Stimulated activated naive CD8-positive, alpha-beta T cell treated with anti-CD3 and anti-CD28 coated beads, Interleukin-15, Interleukin-2, amounts not matched to agents 100 U/mL and 50 U/mL, for 24 hours (primary cell): ENCODE data around the gene ISX.

Experiments
- ATAC-seq: fragments of 150-1000 bp; cut with Tn5 transposase; one replicate; pipeline ENCODE4 v1.10.0; 2021
- DNase-seq: peaks from one replicate; pipeline ENCODE4 v3.0.0; 2021

Gene ISX

DNA sequence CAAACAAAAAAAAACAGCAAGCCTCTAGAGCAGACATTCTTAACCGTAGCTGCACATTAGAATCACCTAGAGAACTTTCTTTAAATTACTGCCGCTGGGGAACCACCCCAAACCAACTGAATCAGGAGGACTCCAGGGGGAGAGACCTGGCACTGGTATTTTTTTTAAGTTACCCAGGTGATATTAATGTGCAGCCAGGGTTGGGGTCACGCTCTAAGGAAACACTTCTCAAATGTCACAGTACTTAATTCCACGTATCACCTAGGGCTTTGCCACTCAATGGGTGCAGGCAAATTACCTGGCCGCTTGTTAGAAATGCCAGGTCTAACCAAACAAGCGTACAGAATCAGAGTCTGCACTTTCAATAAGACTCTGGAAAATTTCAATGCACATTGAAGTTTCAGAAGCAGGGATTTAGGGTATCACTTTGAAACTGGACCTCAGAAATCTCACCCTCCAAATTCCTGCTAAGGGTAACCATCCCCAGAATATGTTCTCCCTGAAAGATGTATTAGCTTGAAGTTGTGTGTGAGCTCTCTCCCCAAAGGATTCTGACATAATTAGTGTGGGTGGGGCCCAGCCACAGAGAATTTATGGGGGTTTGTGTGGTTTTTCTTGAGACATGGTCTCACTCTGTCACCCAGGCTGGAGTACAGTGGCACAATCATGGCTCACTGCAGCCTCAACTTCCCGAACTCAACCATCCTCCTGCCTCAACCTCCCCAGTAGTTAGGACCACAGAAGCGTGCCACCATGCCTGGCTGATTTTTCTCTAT, 12.7 kb upstream of the ISX start:
- ATAC-seq: no peak

DNA sequence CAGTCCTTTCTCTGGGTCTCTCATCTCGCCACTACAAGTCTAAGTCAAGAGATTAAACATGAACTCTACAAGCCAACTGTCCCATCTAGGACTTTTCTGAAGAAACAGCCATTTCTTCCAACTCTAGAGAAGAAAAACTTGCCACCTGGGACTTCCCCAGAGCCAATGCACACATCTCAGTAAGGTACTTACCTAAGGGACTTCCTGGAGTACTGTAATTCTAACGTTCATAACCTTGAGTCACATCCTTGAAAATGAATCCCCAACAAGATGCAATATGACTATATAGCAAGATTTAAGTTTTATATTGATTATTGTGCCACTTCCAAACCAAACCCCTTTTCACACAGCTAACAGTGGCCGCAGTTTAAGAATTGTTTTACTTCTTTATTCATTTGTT, 11.9 kb upstream of the ISX start:
- DNase-seq (no peak), ATAC-seq (no peak)

More for the DNA sequence above, 12.7 kb upstream of the ISX start:
- DNase-seq: no peak

DNA sequence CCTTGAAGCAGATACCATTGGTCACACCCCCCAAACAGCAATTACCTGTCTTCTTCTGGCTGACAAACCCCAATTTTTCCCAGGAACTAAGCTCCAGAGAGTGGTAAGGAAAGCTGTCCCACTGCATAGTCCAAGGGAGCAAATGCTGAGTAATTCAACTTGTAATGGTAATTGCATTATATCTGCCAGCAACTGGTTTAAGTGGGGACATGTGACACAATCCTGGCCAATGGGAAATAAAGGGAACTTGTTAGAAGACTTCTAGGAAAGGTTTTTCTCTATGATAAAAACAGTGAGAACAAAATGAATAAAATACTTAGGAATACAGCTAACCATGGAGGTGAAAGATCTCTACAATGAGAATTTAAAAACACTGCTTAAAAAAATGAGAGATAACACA, 9.5 kb upstream of the ISX start:
- no peak for ATAC-seq
- no peak for DNase-seq

DNA sequence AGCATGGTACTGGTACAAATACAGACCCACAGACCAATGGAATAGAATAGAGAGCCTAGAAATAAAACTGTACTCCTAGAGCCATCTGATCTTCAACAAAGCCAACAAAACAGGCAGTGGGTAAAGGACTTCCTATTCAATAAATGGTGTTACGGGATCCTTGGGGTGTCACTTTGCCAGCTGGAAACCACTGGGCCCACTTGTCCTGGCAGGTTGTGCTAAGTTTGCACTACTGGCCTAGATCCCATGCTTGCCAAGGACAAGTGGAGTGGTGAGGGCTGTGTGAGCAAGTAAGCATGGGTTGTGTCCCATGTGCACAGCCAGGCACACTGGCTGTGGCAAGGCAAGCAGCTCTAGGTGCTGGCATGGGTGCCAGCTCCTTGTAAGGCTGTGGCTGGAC, 8.8 kb upstream of the ISX start:
- ATAC-seq (no peak), DNase-seq (no peak)

DNA sequence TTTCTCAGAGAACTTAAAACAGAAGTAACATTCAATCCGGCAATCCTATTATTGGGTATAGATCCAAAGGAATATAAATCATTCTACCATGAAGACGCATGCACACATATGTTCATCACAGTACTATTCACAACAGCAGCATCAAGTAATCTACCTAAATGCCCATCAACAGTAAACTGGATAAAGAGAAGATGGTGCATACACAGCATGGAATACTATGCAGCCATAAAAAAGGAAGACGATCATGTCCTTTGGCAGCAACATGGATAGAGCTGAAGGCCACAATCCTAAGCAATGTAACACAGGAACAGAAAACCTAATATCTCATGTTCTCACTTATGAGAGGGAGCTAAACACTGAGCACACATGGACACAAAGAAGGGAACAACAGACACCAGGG, 6.3 kb upstream of the ISX start:
- ATAC-seq (no peak), DNase-seq (no peak)

DNA sequence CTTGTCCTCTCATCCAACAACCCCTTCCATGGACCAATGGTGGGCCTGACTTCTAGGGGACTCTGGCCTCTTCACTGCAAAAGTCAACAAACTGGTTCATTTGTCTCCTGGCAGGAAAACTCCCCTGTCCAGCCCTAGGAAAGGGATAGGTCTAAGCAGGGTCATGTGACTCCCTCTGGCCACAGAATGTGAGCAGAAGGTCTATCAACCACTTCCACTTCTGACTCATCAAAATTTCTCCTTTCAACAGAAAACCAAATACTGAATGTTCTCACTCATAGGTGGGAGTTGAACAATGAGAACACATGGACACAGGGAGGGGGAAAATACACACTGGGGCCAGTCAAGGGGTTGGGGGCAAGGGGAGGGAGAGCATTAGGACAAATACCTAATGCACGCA, 1.3 kb upstream of the ISX start:
- no peak for DNase-seq
- ATAC-seq: no peak

DNA sequence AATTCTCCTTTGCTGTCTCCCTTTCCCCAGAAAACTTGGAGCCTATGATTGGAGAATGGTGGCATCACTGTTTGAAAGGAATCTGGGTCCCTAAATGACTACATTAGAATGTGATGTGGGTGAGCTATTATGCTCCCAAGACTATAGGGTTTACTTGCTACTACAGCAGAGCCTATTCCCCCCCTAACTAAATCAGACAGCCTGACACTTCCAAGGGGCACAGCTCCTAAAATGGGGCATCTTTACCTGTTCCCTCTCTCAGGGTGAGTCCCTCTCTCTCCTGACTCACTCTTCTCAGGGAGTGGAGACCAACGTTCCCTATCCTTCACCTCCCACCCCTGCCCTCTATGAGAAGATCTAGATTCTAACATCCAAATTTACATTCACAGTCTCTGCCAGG, 775 bp upstream of the ISX start:
- ATAC-seq (no peak), DNase-seq (no peak)

DNA sequence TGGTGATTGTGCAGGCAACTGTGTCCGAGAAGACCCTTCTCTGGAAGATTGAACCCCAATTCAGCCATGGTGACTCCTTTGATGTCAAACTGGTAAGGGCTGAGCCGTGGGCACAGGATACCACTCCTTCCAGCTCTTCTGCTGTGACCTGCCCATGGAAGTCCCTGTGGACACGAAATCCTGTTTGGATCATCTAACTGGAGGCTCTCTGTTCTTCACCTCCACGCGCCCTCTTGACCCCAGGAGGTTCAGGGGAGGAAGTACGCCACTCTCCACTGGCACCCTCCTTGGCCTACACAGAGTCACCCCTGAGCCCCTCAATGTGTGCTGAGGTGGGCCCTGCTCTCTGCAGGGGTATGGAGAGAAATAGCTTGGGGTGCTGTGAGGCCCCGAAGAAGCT, 810 bp downstream of the ISX start:
- no peak for ATAC-seq

DNA sequence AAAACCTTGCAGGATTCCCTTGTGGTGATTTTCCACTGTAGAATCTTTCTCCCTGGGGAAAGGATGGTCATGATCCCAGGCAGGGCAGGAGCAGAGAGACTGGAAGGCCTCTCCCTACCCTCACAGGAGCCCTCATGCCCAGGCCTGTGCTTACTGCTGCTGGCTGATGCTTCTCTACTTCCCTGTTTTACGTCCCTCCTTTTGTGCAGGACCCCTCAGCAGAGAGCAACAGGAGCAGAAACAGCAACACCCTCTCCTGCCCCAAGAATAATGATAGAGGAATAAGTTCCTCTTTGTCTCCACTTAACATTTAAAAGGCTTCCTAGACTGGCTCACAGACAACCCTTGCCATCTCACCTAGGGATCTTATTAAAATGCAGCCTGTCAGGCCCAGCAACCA, 3.6 kb downstream of the ISX start:
- DNase-seq: no peak
- no peak for ATAC-seq

More for the DNA sequence above, 810 bp downstream of the ISX start:
- no peak for DNase-seq

DNA sequence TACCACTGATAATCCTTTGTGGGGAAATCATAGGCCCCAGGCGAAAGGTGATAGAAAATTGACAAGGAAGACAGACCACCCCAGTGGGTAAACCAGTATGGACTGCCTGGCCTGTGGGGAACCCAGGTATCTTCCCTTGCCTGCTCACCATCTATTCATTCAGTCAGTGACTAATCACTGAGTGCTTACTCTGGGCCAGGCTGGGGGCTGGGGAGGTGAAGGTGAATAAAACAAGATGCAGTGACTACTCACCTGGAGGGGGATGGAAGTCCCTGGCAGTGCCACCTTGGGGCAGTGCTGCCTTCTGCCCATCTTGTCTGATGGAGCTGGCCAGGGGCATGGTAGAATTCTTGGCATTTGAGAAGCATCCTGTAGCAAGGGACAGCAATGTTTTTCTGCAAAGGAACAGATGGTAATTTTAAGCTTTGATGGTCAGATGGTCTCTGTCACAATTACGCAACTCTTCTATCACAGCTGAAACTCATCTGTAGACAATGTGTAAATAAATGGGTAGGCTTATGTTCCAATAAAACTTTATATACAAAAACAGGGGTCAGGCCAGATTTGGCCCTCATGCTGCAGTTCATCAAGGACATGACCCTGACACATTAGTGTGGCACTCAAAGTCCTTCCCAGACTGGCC, 4.6 kb downstream of the ISX start:
- ATAC-seq: no peak
- no peak for DNase-seq

DNA sequence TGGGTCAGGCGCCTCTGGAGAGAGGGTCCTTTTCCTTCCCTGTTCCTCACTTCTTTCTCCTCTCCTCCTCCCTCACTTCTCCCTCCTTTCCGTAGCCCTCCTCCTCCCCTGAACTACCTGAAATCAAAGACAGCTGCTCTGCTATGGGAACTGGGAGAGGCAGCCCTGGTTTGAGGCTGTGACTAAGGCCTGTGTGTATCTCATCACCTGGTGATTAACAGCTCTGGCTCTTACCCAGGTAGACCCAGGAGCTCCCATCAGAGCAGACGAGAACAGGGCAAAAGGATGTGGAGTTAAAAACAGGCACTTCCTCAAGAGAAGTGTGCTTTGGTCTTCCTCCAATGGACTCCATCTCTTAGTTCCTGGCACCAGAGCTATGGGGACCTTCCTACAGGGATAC, 5.8 kb downstream of the ISX start:
- DNase-seq (no peak), ATAC-seq (no peak)

DNA sequence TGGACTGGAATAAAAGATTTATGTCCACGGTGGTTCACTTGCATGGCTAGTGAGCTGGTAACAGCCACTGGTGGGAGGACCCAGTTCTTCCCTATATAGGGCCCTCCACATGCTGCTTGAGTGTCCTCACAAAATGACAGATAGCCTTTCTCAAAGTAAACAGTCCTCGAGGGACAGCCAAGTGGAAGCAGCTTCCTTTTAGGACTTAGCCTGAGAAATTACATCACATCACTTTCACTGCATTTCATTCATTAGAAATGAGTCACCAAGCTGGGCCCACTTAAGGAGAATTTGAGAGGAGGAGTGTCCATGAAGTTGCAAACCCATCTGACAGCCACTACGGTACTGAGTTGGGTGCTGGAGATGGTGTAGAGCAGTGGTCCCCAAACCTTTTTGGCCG, 7.0 kb downstream of the ISX start:
- DNase-seq (no peak), ATAC-seq (no peak)

DNA sequence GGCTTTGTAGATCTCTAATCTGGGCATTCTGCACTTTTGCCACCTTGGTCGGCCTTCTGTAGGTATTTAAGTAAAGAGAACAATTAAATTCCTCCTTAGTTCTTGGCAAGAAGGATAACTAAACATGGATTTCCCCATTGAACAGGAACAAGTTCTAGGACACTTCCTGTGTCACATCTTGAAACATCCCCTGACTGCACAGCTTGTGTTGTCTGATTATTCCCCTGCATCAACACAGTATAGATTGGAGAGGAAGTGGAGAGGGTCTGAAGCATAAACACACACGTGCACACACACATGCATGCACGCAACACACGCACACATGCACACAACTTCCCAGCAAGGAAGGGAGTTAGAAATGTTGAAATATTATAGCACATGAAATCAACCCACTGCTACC, 8.6 kb downstream of the ISX start:
- ATAC-seq (no peak), DNase-seq (no peak)

DNA sequence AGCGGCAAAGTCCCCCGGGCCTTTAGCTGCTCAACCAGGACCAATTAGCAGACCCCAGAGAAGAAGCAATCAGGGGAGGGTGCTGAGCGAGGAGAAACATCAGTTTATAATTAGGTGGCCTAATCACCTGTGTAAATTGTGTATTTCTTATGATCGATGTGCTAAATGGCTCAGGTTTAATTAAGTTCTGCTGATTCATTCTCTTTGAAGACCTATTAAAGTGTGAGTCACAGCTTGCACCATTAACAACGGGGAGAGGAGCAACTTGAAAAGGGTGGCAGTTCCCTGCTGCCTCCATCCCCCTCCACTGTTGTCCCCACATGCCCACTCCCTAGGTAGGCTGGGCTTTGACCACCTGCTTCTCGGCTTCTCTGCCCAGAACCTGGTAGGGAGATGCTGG, 10.7 kb downstream of the ISX start:
- DNase-seq (no peak), ATAC-seq (no peak)

DNA sequence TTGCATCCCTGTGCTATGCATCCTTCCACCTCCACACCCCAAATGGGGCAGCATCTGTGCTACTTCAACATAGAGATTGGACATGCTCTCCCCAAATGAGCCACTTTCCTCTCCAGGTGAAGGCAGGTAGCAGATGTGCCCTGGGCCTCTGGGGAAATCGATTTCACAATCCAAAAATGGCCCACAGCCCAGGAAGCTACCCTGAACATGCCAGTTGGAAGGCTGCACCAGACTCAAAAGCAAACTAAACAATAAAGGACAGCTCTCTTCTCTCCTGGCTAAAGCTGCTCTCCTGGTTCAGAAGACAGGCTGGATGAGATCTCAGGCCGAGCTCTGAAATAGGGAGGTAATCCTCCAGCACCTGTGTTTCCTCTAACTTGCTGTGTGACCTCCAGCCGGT, 19.7 kb downstream of the ISX start:
- DNase-seq (no peak), ATAC-seq (no peak)

DNA sequence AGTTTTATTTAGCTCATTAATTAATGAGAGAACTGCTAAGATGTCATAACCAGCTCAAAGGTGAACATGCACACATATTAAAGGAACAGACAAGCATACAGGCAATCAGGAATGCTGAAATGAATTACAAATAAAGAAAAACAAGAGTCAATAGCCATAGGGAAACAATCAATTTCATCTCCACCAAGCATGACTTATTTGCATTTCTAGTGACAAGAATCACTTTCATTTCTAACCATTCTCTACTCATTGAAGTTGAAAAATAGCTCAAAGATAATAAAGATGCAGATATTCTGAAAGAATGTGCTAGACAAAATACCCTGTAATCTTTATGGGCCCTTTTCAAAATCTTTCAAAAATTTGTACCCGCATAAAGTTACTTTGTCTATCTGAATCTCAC, 23.2 kb downstream of the ISX start:
- no peak for DNase-seq

DNA sequence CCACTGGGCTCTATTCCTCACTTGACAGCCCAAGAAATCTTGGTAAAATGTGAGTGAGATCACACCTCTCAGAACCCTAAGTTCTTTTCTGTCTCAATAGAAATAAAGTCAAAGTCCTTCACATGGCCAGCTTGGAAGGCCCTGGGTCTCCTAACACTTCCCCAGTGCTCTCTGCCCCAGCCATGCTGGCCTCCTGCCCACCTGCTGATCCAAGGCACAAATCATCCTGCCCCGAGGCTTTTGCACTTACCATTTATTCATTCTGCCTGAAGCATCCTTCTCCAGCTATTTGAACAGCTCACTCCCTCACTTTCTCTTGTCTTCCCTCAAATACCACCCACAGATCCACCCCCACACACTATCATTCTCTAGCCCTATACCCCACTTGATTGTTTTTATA, 26.4 kb downstream of the ISX start:
- DNase-seq: no peak
- no peak for ATAC-seq

More for the DNA sequence above, 23.2 kb downstream of the ISX start:
- ATAC-seq: no peak

DNA sequence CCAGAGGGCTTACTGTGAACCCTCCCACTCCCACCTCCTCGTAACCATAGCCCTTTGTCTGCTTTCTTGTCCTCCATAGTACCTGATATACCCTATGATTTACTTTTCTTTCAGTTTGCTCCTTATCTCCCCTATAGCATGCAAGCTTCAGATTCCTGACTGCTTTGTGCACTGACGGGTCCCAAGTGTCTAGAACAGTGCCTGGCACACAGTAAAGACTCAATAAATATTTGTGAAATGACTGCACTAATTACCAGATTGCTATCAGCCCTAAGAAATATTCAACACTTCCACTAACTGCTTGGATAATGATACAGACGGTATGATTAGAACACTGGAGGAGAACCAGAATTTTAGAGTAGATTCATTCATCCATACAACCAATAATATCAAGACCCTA, 33.0 kb downstream of the ISX start:
- ATAC-seq (no peak), DNase-seq (no peak)

DNA sequence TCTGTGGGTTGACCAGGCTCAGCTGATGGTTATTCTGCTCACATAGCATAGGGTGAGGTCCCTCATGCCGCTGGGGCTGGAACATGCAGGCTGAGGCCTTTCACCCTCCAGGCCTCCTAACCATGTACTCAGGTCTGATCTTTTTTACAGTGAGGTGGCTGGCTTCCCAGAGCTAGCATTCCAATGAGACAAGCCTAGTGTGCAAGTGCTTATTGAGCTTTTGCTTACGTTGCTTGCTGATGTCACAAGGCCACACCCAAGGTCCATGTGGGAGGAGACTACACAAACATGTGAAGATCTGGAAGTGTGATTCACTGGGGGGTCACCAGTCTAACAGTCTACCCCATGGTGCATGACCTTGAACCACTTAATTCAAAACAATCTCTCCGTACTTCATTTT, 33.9 kb downstream of the ISX start:
- ATAC-seq (no peak), DNase-seq (no peak)

DNA sequence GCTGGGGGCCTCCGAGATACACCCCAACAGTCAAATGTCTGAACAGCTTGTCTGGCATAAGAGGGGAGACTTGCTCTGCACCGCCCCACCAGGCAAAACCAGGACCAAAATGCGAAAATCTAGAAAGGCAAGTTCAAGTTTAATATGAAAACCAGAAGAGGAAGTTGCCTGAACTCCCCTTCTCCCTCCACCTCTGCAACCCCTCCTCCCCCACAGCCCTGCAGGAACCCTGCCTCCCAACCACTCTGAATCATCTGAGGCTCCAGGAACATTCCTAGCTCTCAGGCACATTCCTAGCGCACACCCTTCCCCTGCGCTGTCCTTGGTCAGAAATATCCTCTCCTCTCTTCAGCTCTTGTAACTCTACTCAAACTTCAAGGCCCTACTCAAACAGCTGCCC, 36.7 kb downstream of the ISX start:
- no peak for DNase-seq
- ATAC-seq: no peak

DNA sequence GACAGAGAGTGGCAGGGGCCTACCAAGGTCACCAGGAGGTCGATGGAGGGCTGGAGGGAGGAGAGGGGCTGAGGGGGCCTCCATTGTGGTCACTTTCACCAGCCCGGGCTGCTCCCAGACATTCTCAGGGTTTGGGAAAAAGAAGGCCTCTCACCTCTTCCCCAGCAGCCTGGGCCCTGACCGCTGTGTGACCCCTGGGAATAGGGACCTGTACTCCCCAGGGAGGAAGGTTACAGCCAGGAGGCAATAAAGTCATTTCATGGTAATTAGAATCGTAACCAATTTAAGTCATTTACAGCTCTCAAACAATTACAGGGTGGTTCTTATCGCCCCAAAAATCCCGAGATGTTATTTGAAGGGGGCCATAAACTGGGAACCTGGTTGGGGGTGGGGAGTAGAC, 37.8 kb downstream of the ISX start:
- no peak for ATAC-seq
- no peak for DNase-seq

DNA sequence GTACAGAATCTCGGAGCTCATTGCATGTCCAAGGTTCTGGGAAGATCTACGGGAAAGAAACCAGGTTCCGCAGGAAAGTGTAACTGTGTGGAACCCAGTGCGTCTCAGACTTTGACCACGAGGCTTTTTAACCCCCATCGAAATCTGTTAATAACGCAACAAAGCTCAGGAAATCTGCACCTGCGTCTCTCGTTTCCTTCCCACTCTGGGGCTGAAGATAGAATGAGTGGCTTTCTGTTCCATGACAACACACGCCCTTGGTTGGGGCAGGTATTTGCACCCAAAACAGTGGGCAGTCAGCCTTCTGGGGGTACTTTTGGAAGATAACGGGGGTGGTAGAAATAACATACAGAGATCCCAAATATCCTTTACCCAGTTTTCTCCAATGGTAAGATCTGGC, 38.5 kb downstream of the ISX start:
- ATAC-seq: no peak
- DNase-seq: no peak

DNA sequence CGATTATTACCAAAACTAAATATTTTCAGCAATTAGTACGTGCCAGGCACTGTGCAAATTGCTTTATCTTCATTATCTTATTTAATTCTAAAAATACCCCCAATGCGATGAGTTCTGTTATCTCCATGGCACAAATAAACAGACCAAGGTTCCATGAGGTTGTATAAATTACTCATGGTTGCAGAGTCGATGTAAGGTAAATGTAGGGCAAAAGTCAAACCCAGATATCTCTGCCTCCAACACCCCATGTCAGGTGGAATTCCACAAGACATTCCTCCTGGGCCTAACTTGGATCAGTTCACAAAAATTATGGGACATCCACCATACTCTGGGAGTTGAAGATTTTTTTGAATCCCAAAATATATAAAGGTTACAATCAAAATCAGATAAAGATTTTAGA, 43.7 kb downstream of the ISX start:
- ATAC-seq: no peak

DNA sequence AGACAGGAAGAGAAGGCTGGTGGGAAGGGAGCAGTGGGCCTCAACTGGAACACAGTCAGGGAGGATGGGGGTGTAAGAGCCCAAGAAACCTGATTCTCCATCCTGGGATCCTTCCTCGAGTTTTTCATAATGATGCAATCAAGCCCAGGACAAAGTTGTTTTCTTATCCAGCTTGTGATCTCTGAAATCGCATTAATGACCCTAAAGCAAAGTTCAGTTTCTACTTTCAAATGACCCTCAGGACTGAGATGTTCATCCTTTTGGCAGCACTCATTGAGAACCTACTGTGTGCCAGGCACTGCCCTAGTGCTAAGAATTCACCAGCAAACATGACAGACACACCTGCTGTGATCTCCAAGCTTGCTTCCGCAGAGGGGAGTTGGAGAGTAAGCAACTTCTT, 45.3 kb downstream of the ISX start:
- no peak for ATAC-seq

More for the DNA sequence above, 43.7 kb downstream of the ISX start:
- DNase-seq: no peak

More for the DNA sequence above, 45.3 kb downstream of the ISX start:
- no peak for DNase-seq
